Measurements from ENCODE around the gene CMTM6. TPM values are rescaled to one million over a fixed set of nuclear protein-coding genes. Genes with fewer than 3 reads are reported as not detected.
A peak's percentile ranks its signal among the peaks of the same experiment; 100 is the strongest.

The CMTM6 gene
- polyA plus RNA-seq, 1 of the 3 experiments (the other 2 are of a cell fraction): 29.8 TPM

- Histone ChIP-seq H4K20me1 (ENCODE audit: insufficient read depth) (peaks cover 11% of the 10 kb centered on the region), H3K27me3 (ENCODE audit: insufficient read depth) (no peaks in the 10 kb centered on the region), H3K79me2 (ENCODE audit: insufficient read depth) (peaks cover 5% of the 10 kb centered on the region; the same call in 1 of the 2 replicates), H3K4me2 (peak overlapping the region; percentile 62), H3K9ac (no peak overlapping the region), H3K4me1 (ENCODE audit: control insufficient read depth in 1 of 2, insufficient read depth in 2 of 2, low read depth in 1 of 2, low read length in 1 of 2) (peaks cover 0 to 13% of the 10 kb centered on the region in 2 experiments; a peak in 3 of 4 replicates), H3K27ac (ENCODE audit: low read depth in 2 of 2, low read length in 1 of 2) (peak overlapping the region in 1 of 2 experiments; percentile 40; a peak in 2 of 4 replicates), H3K9me2 (no peaks in the 10 kb centered on the region), H3K36me3 (replicated peaks in 1 of 2; ENCODE audit: control insufficient read depth in 1 of 2, insufficient read depth in 2 of 2, low read length in 1 of 2) (peaks cover 5 to 7% of the 10 kb centered on the region in 2 experiments), H3K9me3 (no peaks in the 10 kb centered on the region), H3K4me3 (ENCODE audit: low read depth in 2 of 2, low read length in 1 of 2) (no peak overlapping the region), H2AFZ (ENCODE audit: low read depth) (no peak overlapping the region), H3F3A (replicated peaks; ENCODE audit: insufficient read depth) (peaks cover 16% of the 10 kb centered on the region)
- CTCF ChIA-PET: interaction anchor here (0.8 to 4.5 kb wide), 12 partner anchors 13 to 452 kb away, joined by 3 to 98 read pairs (median 12); no protein-coding TSS in a partner anchor
- DNase-seq: no peak
- TF ChIP-seq NRF1 (IDR thresholded peaks at IDR 0.05; ENCODE audit: low read depth, low read length): no peak
- TF ChIP-seq TEAD4 (IDR thresholded peaks at IDR 0.05; ENCODE audit: borderline replicate concordance, insufficient read depth): no peak
- no peak for TF ChIP-seq FOSL2 (IDR thresholded peaks at IDR 0.05; ENCODE audit: borderline replicate concordance, low read depth)
- TF ChIP-seq SMC3 (IDR thresholded peaks at IDR 0.05; ENCODE audit: low read depth, low read length): no peak
- TF ChIP-seq CHD2 (IDR thresholded peaks at IDR 0.05; ENCODE audit: low read length, partially characterized antibody): no peak
- no peak for TF ChIP-seq RXRA (IDR thresholded peaks at IDR 0.05; ENCODE audit: borderline replicate concordance, low read depth)
- TF ChIP-seq JUND (IDR thresholded peaks at IDR 0.05): no peak
- TF ChIP-seq CTCF (IDR thresholded peaks at IDR 0.05): no peak
- TF ChIP-seq FOXM1 (IDR thresholded peaks at IDR 0.05; ENCODE audit: low read depth): no peak
- no peak for TF ChIP-seq USF2 (IDR thresholded peaks at IDR 0.05; ENCODE audit: borderline replicate concordance, low read depth, low read length)
- no peak for TF ChIP-seq MEF2A (IDR thresholded peaks at IDR 0.05; ENCODE audit: borderline replicate concordance, low read depth)
- TF ChIP-seq YY1 (IDR thresholded peaks at IDR 0.05; ENCODE audit: low read depth): no peak
- TF ChIP-seq POLR2AphosphoS5 (IDR thresholded peaks at IDR 0.05; ENCODE audit: low read depth, low read length): no peak
- TF ChIP-seq RAD21 (IDR thresholded peaks at IDR 0.05; ENCODE audit: low read length): no peak
- TF ChIP-seq NFIC (IDR thresholded peaks at IDR 0.05; ENCODE audit: borderline replicate concordance): no peak
- TF ChIP-seq RFX5 (IDR thresholded peaks at IDR 0.05; ENCODE audit: low read length): no peak
- no peak for TF ChIP-seq MAX (IDR thresholded peaks at IDR 0.05; ENCODE audit: low read depth)
- 89% methylated on average over 7 of the region's 7 CpGs for WGBS (ENCODE audit: low lambda C conversion rate)
- POLR2A ChIA-PET: no interaction called here
These were observed 33.3 kb downstream of the CMTM6 start for GRCh38 chr3:32469151-32469874.
